ENCODE results near the gene XPA. TPM values are rescaled to one million over a fixed set of nuclear protein-coding genes. Genes with fewer than 3 reads are reported as not detected.

XPA gene
- total and polyA plus RNA-seq, 2 of the 8 experiments (the other 6 are each of a cell fraction or from before 2014, with no cell fraction given): 0.24 to 2.6 TPM

GRCh38 chr9:97659771-97660170 is 37.4 kb downstream of the XPA start (continued):
- TF ChIP-seq RAD21 (IDR thresholded peaks at IDR 0.05 in 1 of 2, conservative IDR thresholded peaks at IDR 0.05 in 1 of 2; ENCODE audit: low read depth in 2 of 2, low read length in 2 of 2) (no peak), SAP30 (IDR thresholded peaks at IDR 0.05; ENCODE audit: insufficient read depth, insufficient replicate concordance, low read length) (no peak), BACH1 (IDR thresholded peaks at IDR 0.05; ENCODE audit: low read length) (no peak), EP300 (IDR thresholded peaks at IDR 0.05; ENCODE audit: borderline replicate concordance in 1 of 2, low read depth in 2 of 2, low read length in 2 of 2) (no peak)
